ENCODE results near the gene ARL15. TPM values are rescaled to one million over a fixed set of nuclear protein-coding genes. Genes with fewer than 3 reads are reported as not detected.

Gene ARL15
- total RNA-seq, 1 donor from 2014 or later: 28.9 TPM

GRCh38 chr5:54247226-54247625 lies 63.1 kb downstream of the ARL15 start:
- no peaks in the 10 kb centered on the region for H3K27me3 Mint-ChIP-seq
- H3K9me3 Mint-ChIP-seq (ENCODE audit: low read depth): no peaks in the 10 kb centered on the region
- H3K4me1 Mint-ChIP-seq (ENCODE audit: low read depth): peaks cover 3% of the 10 kb centered on the region
- TF ChIP-seq CTCF (IDR thresholded peaks at IDR 0.05; ENCODE audit: unreplicated experiment): no peak
- DNase-seq (ENCODE audit: low spot score, unreplicated experiment): no peak
- H3K4me3 Mint-ChIP-seq (ENCODE audit: low read depth): no peak overlapping the region
- H3K27ac Mint-ChIP-seq: no peak overlapping the region
- H3K36me3 Mint-ChIP-seq (ENCODE audit: insufficient read depth): no peaks in the 10 kb centered on the region

- peak; percentile 12 for DNase-seq (ENCODE audit: low spot score, unreplicated experiment)
- Mint-ChIP-seq H3K36me3 (ENCODE audit: insufficient read depth) (peaks cover 2% of the 10 kb centered on the region), H3K27ac (no peak overlapping the region), H3K27me3 (no peaks in the 10 kb centered on the region), H3K4me1 (ENCODE audit: low read depth) (peaks cover 4% of the 10 kb centered on the region), H3K9me3 (ENCODE audit: low read depth) (peaks cover 3% of the 10 kb centered on the region), H3K4me3 (ENCODE audit: low read depth) (no peak overlapping the region)
- TF ChIP-seq CTCF (IDR thresholded peaks at IDR 0.05; ENCODE audit: unreplicated experiment): peak; percentile 89
These were observed 66.8 kb downstream of the ARL15 start for GRCh38 chr5:54243483-54244080.

- Mint-ChIP-seq H3K9me3 (ENCODE audit: low read depth) (peaks cover 3% of the 10 kb centered on the region), H3K27ac (no peak overlapping the region), H3K4me1 (ENCODE audit: low read depth) (peaks cover 4% of the 10 kb centered on the region), H3K36me3 (ENCODE audit: insufficient read depth) (peaks cover 2% of the 10 kb centered on the region), H3K4me3 (ENCODE audit: low read depth) (no peak overlapping the region), H3K27me3 (no peaks in the 10 kb centered on the region)
- TF ChIP-seq CTCF (IDR thresholded peaks at IDR 0.05; ENCODE audit: unreplicated experiment): no peak
- no peak for DNase-seq (ENCODE audit: low spot score, unreplicated experiment)
These were observed 68.1 kb downstream of the ARL15 start for GRCh38 chr5:54242297-54242696.

- Mint-ChIP-seq H3K27me3 (no peaks in the 10 kb centered on the region), H3K4me3 (ENCODE audit: low read depth) (no peak overlapping the region), H3K9me3 (ENCODE audit: low read depth) (peaks cover under 1% of the 10 kb centered on the region), H3K4me1 (ENCODE audit: low read depth) (no peaks in the 10 kb centered on the region), H3K36me3 (ENCODE audit: insufficient read depth) (peaks cover under 1% of the 10 kb centered on the region), H3K27ac (no peak overlapping the region)
- DNase-seq (ENCODE audit: low spot score, unreplicated experiment): no peak
- peak; percentile 67 for TF ChIP-seq CTCF (IDR thresholded peaks at IDR 0.05; ENCODE audit: unreplicated experiment)
These were observed 76.0 kb downstream of the ARL15 start for GRCh38 chr5:54234304-54234933.

- no peak overlapping the region for H3K4me3 Mint-ChIP-seq (ENCODE audit: low read depth)
- H3K27ac Mint-ChIP-seq: no peak overlapping the region
- no peak for DNase-seq (ENCODE audit: low spot score, unreplicated experiment)
- TF ChIP-seq CTCF (IDR thresholded peaks at IDR 0.05; ENCODE audit: unreplicated experiment): no peak
- H3K27me3 Mint-ChIP-seq: no peaks in the 10 kb centered on the region
- H3K4me1 Mint-ChIP-seq (ENCODE audit: low read depth): no peaks in the 10 kb centered on the region
- no peaks in the 10 kb centered on the region for H3K36me3 Mint-ChIP-seq (ENCODE audit: insufficient read depth)
- H3K9me3 Mint-ChIP-seq (ENCODE audit: low read depth): no peaks in the 10 kb centered on the region
These were observed 79.3 kb downstream of the ARL15 start for GRCh38 chr5:54230936-54231685.
